ENCODE data around the gene GPR35. TPM values are rescaled to one million over a fixed set of nuclear protein-coding genes. Genes with fewer than 3 reads are reported as not detected.
"Not testable (repeated sequence)": the region's sequence is repeated elsewhere in the genome, so short reads cannot be mapped to it uniquely, and the experiment has no call there.

Gene GPR35
- total and polyA plus RNA-seq, 4 donors, result 0.30 to 2.4 (median 0.44) TPM

DNA sequence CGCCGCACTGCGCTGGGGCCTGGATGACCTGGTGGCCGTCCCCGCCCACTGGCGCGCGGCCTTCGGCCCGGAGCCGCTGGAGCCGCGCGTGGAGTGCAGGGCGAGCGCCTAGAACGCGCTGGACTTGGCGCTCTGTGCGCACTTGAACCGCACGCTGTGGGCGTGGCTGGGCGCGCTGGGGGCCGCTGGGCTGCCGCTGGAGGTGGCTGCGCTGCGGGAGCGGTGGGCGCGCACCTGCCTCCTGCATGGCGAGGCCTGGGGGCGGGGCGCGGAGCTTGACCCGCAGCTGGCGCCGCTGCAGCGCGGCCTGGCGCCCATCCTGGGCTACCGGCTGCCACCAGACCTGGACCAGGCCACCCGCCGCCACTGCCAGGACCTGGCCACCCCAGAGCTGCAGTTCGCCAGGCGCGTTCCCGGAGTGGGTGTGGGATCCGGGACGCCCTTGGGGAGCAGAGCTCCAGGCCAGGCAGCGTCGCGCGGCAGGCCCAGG, 47.5 kb downstream of the GPR35 start:
- H3K9me3 ChIP-seq (ENCODE audit: control insufficient read depth in 4 of 4, low read length in 3 of 4), result no peaks in the 10 kb centered on the region
- no peaks in the 10 kb centered on the region for H3K36me3 ChIP-seq (ENCODE audit: control insufficient read depth in 4 of 4, insufficient read depth in 3 of 4, low read depth in 1 of 4, low read length in 3 of 4)
- no peak overlapping the region for H3K27ac ChIP-seq (ENCODE audit: low read depth in 1 of 2, low read length in 2 of 2)
- TF ChIP-seq, protein P1, sequence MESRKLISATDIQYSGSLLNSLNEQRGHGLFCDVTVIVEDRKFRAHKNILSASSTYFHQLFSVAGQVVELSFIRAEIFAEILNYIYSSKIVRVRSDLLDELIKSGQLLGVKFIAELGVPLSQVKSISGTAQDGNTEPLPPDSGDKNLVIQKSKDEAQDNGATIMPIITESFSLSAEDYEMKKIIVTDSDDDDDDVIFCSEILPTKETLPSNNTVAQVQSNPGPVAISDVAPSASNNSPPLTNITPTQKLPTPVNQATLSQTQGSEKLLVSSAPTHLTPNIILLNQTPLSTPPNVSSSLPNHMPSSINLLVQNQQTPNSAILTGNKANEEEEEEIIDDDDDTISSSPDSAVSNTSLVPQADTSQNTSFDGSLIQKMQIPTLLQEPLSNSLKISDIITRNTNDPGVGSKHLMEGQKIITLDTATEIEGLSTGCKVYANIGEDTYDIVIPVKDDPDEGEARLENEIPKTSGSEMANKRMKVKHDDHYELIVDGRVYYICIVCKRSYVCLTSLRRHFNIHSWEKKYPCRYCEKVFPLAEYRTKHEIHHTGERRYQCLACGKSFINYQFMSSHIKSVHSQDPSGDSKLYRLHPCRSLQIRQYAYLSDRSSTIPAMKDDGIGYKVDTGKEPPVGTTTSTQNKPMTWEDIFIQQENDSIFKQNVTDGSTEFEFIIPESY (IDR thresholded peaks at IDR 0.05), result no peak
- TF ChIP-seq TAF1 (conservative IDR thresholded peaks at IDR 0.05), result no peak
- TF ChIP-seq YY1 (IDR thresholded peaks at IDR 0.05), result no peak
- TF ChIP-seq, protein P2, sequence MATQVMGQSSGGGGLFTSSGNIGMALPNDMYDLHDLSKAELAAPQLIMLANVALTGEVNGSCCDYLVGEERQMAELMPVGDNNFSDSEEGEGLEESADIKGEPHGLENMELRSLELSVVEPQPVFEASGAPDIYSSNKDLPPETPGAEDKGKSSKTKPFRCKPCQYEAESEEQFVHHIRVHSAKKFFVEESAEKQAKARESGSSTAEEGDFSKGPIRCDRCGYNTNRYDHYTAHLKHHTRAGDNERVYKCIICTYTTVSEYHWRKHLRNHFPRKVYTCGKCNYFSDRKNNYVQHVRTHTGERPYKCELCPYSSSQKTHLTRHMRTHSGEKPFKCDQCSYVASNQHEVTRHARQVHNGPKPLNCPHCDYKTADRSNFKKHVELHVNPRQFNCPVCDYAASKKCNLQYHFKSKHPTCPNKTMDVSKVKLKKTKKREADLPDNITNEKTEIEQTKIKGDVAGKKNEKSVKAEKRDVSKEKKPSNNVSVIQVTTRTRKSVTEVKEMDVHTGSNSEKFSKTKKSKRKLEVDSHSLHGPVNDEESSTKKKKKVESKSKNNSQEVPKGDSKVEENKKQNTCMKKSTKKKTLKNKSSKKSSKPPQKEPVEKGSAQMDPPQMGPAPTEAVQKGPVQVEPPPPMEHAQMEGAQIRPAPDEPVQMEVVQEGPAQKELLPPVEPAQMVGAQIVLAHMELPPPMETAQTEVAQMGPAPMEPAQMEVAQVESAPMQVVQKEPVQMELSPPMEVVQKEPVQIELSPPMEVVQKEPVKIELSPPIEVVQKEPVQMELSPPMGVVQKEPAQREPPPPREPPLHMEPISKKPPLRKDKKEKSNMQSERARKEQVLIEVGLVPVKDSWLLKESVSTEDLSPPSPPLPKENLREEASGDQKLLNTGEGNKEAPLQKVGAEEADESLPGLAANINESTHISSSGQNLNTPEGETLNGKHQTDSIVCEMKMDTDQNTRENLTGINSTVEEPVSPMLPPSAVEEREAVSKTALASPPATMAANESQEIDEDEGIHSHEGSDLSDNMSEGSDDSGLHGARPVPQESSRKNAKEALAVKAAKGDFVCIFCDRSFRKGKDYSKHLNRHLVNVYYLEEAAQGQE (IDR thresholded peaks at IDR 0.05), result no peak
- no peak for TF ChIP-seq FOXA1 (IDR thresholded peaks at IDR 0.05)
- H3K4me1 ChIP-seq (ENCODE audit: control insufficient read depth in 4 of 4, insufficient read depth in 4 of 4, low read length in 3 of 4), result peaks cover 0 to 7% (median 0%) of the 10 kb centered on the region in 4 donors
- 10% methylated on average over 55 of the region's 55 CpGs for WGBS
- H3K27me3 ChIP-seq (ENCODE audit: control insufficient read depth in 4 of 4, insufficient read depth in 4 of 4, low read length in 3 of 4), result peaks cover 0 to 2% (median 0%) of the 10 kb centered on the region in 4 donors
- no peak overlapping the region for H3K4me3 ChIP-seq (ENCODE audit: low read depth in 1 of 3, low read length in 3 of 3)
- no peak for DNase-seq (ENCODE audit: low spot score)
- no peak overlapping the region for H3K9ac ChIP-seq (ENCODE audit: low read depth in 1 of 2, low read length in 2 of 2)

DNA sequence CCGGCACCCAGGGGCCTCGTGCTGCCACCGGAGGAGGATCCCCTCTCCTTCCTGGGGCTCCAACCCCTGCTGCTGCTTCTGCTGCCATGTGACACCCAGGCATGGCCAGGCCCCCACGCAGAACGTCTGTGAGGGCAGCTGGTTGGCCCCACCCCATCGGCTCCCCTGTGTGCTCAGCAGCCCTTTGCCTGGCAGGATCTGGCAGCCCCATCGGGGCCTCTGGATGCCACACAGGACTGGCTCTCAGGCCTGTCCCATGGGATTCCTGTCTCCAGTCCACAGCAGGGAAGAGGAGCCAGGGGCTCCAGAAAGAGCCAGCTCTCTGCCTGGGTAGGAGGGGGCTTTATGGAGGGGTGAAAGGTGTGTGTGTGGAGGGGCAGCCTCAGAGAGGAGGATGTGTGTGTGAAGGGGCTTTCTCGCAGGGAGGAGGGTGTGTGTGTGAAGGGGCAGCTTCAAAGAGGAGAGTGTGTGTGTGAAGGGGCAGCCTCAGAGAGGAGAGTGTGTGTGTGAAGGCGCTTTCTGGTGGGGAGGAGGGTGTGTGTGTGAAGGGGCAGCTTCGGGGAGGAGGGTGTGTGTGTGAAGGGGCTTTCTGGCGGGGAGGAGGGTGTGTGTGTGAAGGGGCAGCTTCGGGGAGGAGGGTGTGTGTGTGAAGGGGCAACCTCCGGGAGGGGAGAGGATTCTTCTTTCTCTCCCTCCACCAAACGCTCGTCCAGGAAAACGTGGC, 49.3 kb downstream of the GPR35 start:
- not testable (repeated sequence) for DNase-seq (ENCODE audit: low spot score); H3K27ac ChIP-seq (ENCODE audit: low read depth in 1 of 2, low read length in 2 of 2); H3K4me1 ChIP-seq (ENCODE audit: control insufficient read depth in 4 of 4, insufficient read depth in 4 of 4, low read length in 3 of 4); H3K36me3 ChIP-seq (ENCODE audit: control insufficient read depth in 4 of 4, insufficient read depth in 3 of 4, low read depth in 1 of 4, low read length in 3 of 4); H3K27me3 ChIP-seq (ENCODE audit: control insufficient read depth in 4 of 4, insufficient read depth in 4 of 4, low read length in 3 of 4); H3K9me3 ChIP-seq (ENCODE audit: control insufficient read depth in 4 of 4, low read length in 3 of 4); H3K4me3 ChIP-seq (ENCODE audit: low read depth in 1 of 3, low read length in 3 of 3); H3K9ac ChIP-seq (ENCODE audit: low read depth in 1 of 2, low read length in 2 of 2)
- WGBS, result 39% methylated on average over 12 of the region's 16 CpGs

DNA sequence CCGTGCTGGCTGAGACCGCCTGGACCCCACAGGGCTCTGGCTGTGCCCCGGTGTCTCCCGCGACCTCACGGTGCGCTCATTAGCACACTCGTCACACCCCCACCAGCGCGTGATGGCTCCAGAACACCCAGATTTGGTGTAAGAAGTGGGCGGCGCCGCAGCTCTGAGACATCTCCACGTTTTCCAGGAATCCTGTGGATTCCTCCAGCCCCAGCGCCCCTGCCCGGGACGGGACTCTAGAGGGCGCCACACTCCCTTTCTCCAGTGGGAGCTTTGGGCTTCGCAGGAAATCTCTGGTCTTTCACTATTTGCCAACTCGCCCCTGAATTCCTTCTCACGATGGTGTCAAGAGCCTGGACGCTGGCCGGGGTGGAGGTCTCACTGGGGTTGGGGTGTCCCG, 50.1 kb downstream of the GPR35 start:
- not testable (repeated sequence) for DNase-seq (ENCODE audit: low spot score); H3K4me1 ChIP-seq (ENCODE audit: control insufficient read depth in 4 of 4, insufficient read depth in 4 of 4, low read length in 3 of 4); H3K9ac ChIP-seq (ENCODE audit: low read depth in 1 of 2, low read length in 2 of 2); H3K27ac ChIP-seq (ENCODE audit: low read depth in 1 of 2, low read length in 2 of 2); H3K4me3 ChIP-seq (ENCODE audit: low read depth in 1 of 3, low read length in 3 of 3); H3K9me3 ChIP-seq (ENCODE audit: control insufficient read depth in 4 of 4, low read length in 3 of 4); H3K27me3 ChIP-seq (ENCODE audit: control insufficient read depth in 4 of 4, insufficient read depth in 4 of 4, low read length in 3 of 4); H3K36me3 ChIP-seq (ENCODE audit: control insufficient read depth in 4 of 4, insufficient read depth in 3 of 4, low read depth in 1 of 4, low read length in 3 of 4)
- no CpG with 5 or more reads among the region's 24 CpGs for WGBS

DNA sequence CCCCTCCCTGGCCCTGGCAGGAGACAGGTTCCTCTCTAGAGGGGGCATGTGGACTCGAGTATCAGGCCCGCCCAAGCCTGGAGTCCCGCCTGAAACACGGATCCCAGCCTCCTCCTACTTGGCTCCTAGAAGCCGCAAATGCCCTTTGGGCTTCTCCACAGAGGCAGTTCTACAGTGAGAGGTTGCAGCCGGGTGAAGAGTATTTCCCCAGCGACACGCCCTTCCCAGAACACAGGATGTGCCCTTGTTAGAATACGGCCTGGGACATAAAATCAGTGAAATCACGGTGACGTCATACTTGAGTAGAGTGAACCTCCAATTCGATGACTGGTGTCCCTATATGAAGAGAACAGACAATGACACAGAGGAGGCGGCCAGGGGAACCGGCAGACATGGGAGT, 52.8 kb downstream of the GPR35 start:
- not testable (repeated sequence) for H3K36me3 ChIP-seq (ENCODE audit: control insufficient read depth in 4 of 4, insufficient read depth in 3 of 4, low read depth in 1 of 4, low read length in 3 of 4); H3K4me3 ChIP-seq (ENCODE audit: low read depth in 1 of 3, low read length in 3 of 3); H3K9ac ChIP-seq (ENCODE audit: low read depth in 1 of 2, low read length in 2 of 2); H3K4me1 ChIP-seq (ENCODE audit: control insufficient read depth in 4 of 4, insufficient read depth in 4 of 4, low read length in 3 of 4); DNase-seq (ENCODE audit: low spot score); H3K27ac ChIP-seq (ENCODE audit: low read depth in 1 of 2, low read length in 2 of 2); H3K9me3 ChIP-seq (ENCODE audit: control insufficient read depth in 4 of 4, low read length in 3 of 4); H3K27me3 ChIP-seq (ENCODE audit: control insufficient read depth in 4 of 4, insufficient read depth in 4 of 4, low read length in 3 of 4)
- 70% methylated on average over 6 of the region's 14 CpGs for WGBS

DNA sequence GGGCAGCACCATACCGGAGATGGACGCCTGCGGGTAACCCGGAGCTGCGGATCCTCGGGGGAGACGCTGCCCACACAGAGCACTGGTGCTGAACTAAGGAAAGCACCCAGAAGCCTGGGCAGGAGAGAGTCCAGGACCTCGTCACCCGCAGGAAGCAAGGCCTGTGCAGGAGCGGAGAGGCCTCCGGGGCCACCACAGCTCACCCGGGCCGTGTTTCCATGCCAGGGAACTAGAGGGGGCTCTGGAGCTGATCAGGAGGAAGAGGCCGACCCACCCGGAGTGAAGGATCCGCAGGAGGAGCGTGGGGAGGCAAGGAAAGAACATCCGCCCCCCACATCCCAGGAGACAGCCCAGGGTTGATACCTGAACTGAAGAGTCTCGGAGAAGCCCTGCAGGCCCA, 53.6 kb downstream of the GPR35 start:
- not testable (repeated sequence) for H3K9me3 ChIP-seq (ENCODE audit: control insufficient read depth in 4 of 4, low read length in 3 of 4); H3K27ac ChIP-seq (ENCODE audit: low read depth in 1 of 2, low read length in 2 of 2); DNase-seq (ENCODE audit: low spot score); H3K9ac ChIP-seq (ENCODE audit: low read depth in 1 of 2, low read length in 2 of 2); H3K4me3 ChIP-seq (ENCODE audit: low read depth in 1 of 3, low read length in 3 of 3); H3K4me1 ChIP-seq (ENCODE audit: control insufficient read depth in 4 of 4, insufficient read depth in 4 of 4, low read length in 3 of 4); H3K27me3 ChIP-seq (ENCODE audit: control insufficient read depth in 4 of 4, insufficient read depth in 4 of 4, low read length in 3 of 4); H3K36me3 ChIP-seq (ENCODE audit: control insufficient read depth in 4 of 4, insufficient read depth in 3 of 4, low read depth in 1 of 4, low read length in 3 of 4)
- WGBS, result no CpG with 5 or more reads among the region's 19 CpGs

DNA sequence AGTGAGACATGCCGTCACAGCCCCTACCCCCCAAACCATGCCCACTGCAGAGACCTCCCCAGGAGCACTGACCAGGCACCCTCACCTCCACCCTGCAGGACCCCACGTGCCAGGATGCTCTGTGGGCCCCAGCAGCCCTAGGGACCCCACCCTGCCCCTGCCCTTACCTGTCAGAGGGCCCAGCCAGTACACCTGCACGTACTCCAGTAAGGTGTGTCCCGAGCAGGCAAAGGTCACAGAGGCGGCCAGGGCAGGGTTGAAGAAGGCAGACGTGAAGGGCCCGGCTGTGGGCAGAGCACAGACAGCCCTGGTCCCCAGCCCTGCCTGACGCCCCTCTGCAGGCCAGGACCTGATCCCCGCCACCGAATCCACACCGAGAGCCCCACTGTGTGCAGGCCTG, 54.9 kb downstream of the GPR35 start:
- not testable (repeated sequence) for H3K36me3 ChIP-seq (ENCODE audit: control insufficient read depth in 4 of 4, insufficient read depth in 3 of 4, low read depth in 1 of 4, low read length in 3 of 4); DNase-seq (ENCODE audit: low spot score); H3K27me3 ChIP-seq (ENCODE audit: control insufficient read depth in 4 of 4, insufficient read depth in 4 of 4, low read length in 3 of 4); H3K9me3 ChIP-seq (ENCODE audit: control insufficient read depth in 4 of 4, low read length in 3 of 4); H3K9ac ChIP-seq (ENCODE audit: low read depth in 1 of 2, low read length in 2 of 2); H3K4me1 ChIP-seq (ENCODE audit: control insufficient read depth in 4 of 4, insufficient read depth in 4 of 4, low read length in 3 of 4); H3K27ac ChIP-seq (ENCODE audit: low read depth in 1 of 2, low read length in 2 of 2); H3K4me3 ChIP-seq (ENCODE audit: low read depth in 1 of 3, low read length in 3 of 3)
- 27% methylated on average over 2 of the region's 11 CpGs for WGBS
